ENCODE results near the gene ITGB5.

- TF ChIP-seq, protein P1, sequence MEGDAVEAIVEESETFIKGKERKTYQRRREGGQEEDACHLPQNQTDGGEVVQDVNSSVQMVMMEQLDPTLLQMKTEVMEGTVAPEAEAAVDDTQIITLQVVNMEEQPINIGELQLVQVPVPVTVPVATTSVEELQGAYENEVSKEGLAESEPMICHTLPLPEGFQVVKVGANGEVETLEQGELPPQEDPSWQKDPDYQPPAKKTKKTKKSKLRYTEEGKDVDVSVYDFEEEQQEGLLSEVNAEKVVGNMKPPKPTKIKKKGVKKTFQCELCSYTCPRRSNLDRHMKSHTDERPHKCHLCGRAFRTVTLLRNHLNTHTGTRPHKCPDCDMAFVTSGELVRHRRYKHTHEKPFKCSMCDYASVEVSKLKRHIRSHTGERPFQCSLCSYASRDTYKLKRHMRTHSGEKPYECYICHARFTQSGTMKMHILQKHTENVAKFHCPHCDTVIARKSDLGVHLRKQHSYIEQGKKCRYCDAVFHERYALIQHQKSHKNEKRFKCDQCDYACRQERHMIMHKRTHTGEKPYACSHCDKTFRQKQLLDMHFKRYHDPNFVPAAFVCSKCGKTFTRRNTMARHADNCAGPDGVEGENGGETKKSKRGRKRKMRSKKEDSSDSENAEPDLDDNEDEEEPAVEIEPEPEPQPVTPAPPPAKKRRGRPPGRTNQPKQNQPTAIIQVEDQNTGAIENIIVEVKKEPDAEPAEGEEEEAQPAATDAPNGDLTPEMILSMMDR (IDR thresholded peaks at IDR 0.05) = no peak
- no peak for TF ChIP-seq EZH2 (IDR thresholded peaks at IDR 0.05; ENCODE audit: borderline replicate concordance, insufficient read depth, low read depth, low read length, poor library complexity, severe bottlenecking)
These were observed 47.3 kb downstream of the ITGB5 start for GRCh38 chr3:124839896-124840295.
